Endometrial microvascular endothelial cells (primary cell): ENCODE data around the gene RASGRP3. TPM values are rescaled to one million over a fixed set of nuclear protein-coding genes. Genes with fewer than 3 reads are reported as not detected.

Source experiments
- in situ Hi-C: cut with HindIII; loops from 2 replicates; pipeline ENCODE4 v1.10.0; 2017; ENCODE audit warnings: low sequenced_read_pairs, low pct_unique_long_range_greater_than_20kb; ENCODE audit errors: inconsistent ontology term
- total RNA-seq: library from RNA; depleted of rRNA; stranded (reverse); fragments of >200 nt; gene quantifications from one replicate; pipeline ENCODE4 v1.2.3, GENCODE V29; 2015; ENCODE audit errors: inconsistent ontology term

Gene RASGRP3
- total RNA-seq, 1 donor from 2014 or later: 50.1 TPM

GRCh38 chr2:33599943-33600192 lies 123.4 kb downstream of the RASGRP3 start:
- in situ Hi-C loops: no loop called here

DNA sequence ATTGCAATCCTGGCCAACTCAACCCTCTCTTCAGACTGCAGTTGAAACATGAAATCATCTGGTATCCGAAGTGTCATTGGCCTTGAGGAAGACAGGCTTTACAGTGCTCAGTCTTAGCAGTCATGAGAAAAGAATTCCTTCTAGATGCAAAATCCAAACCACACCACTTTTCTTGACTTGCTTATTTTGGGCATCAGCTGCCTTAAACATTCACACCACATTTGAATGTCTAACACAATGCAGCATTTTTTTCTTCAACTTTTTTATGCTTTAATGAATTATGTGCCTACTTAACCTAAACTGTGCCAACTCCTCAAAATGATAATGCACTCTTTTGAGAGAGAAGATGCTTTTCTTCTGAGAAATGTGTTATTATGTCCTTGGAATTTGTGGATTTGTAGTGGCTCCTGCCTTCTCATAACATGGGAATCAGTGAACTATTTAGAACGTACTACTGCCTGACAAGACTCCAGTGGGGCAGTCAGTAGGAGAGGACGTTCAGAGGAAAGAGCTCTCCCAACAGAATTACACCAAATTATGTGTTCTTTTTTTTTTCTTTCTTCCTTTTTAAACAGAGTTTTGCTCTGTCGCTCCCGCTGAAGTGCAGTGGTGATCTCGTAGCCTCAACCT lies 125.9 kb downstream of the RASGRP3 start:
- in situ Hi-C loops: no loop called here

DNA sequence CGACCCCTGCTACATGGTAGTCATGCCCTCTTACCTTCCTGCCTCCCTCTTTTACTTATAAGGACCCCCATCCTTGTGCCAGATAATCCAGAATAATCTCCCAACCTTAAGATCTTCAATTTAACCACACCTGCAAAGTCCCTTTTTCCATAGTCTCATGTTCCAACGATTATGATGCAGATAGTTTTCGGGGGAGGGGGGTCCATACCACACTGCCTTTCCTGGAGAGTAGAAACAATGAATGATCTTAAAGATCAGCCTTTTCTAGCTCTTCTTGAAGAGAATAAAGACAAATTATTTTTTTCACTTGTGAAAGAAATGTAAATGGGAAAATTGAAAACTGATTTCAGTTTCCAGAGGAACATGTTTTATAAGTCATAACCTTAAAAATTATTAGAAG lies 127.0 kb downstream of the RASGRP3 start:
- in situ Hi-C loops: no loop called here

DNA sequence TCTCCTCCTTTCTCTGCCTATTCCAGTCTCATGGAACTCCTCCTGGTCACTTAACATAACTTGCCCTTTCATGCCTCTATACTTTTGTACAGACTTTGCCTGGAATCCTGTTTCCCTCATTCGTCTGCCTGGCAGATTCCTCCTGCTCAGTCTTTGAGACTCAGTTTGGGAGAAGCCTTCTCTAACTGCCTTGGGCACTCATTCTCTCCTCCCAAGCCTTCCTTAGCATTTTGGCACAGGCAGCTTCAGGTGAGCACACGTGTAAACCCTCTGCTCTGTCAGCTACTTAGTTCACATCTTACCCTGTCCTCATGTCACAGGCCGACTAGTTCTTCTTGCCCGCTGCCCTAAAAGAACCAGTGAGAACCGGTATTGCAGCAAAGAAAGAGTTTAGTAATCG lies 128.6 kb downstream of the RASGRP3 start:
- in situ Hi-C loops: no loop called here

- in situ Hi-C loops: no loop called here
These were observed 129.7 kb downstream of the RASGRP3 start for GRCh38 chr2:33606100-33606499.

DNA sequence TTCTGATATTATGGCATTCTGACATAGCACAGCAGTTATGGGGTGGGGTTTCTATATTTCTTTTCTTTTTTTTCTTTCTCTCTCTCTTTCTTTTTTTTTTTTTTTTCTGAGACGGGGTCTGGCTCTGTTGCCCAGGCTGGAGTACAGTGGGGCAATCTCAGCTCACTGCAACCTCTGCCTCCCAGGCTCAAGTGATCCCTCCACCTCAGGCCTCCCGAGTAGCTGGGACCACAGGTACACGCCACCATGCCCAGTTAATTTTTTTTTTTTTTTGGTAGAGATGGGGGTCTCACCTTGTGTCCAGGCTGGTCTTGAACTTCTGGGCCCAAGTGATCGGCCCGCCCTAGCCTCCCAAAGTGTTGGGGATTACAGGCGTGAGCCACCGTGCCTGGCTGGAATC lies 130.2 kb downstream of the RASGRP3 start:
- in situ Hi-C loops: no loop called here

- in situ Hi-C loops: no loop called here
These were observed 130.8 kb downstream of the RASGRP3 start for GRCh38 chr2:33607251-33607721.

- in situ Hi-C loops: no loop called here
These were observed 131.5 kb downstream of the RASGRP3 start for GRCh38 chr2:33607905-33608304.

DNA sequence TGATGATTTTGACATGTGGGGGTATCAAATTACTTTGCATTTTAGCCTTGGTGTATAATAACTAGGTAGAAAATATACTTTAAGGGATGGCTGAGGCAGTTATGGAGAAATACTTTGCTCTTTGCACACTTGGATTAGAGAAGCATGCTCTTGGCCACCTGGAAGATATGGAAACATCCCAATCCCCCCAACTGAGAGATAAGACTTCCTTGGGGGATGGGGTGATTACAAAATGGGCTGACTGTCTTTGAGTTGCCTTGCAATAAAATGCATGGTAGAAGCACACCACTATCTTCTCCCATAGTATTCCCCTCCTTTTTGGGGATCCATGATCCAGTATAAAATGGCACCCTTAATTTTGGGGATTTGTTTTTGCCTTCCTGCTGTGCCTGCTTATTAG lies 137.7 kb downstream of the RASGRP3 start:
- in situ Hi-C loops: no loop called here

Other genes with a start within 250 kb of the RASGRP3 start
- gene FAM98A, start 122.7 kb downstream of the RASGRP3 start, total RNA-seq: 57.1 TPM